ENCODE measurements around the gene ITPKA. TPM values are rescaled to one million over a fixed set of nuclear protein-coding genes. Genes with fewer than 3 reads are reported as not detected.

Gene ITPKA
- polyA plus RNA-seq, 1 of the 3 experiments (the other 2 are of a cell fraction) = 2.2 TPM

GRCh38 chr15:41511331-41511898, 17.7 kb downstream of the ITPKA start:
- Histone ChIP-seq H3K4me1 (ENCODE audit: control insufficient read depth in 1 of 2, insufficient read depth in 2 of 2, low read depth in 1 of 2, low read length in 1 of 2) (peaks cover 0 to 13% of the 10 kb centered on the region in 2 experiments; a peak in 1 of 4 replicates), H3F3A (replicated peaks; ENCODE audit: insufficient read depth) (no peaks in the 10 kb centered on the region), H3K4me3 (ENCODE audit: low read depth in 2 of 2, low read length in 1 of 2) (no peak overlapping the region), H4K20me1 (ENCODE audit: insufficient read depth) (no peaks in the 10 kb centered on the region), H3K4me2 (no peak overlapping the region), H3K36me3 (replicated peaks in 1 of 2; ENCODE audit: control insufficient read depth in 1 of 2, insufficient read depth in 2 of 2, low read length in 1 of 2) (peaks cover 0 to 3% of the 10 kb centered on the region in 2 experiments), H3K79me2 (ENCODE audit: insufficient read depth) (no peaks in the 10 kb centered on the region), H3K27ac (ENCODE audit: low read depth in 2 of 2, low read length in 1 of 2) (no peak overlapping the region), H3K9me3 (no peaks in the 10 kb centered on the region), H3K9ac (no peak overlapping the region), H3K27me3 (ENCODE audit: insufficient read depth) (peaks cover 7% of the 10 kb centered on the region; the same call in 1 of the 2 replicates), H2AFZ (ENCODE audit: low read depth) (no peak overlapping the region), H3K9me2 (no peaks in the 10 kb centered on the region)
- no peak for DNase-seq
- POLR2A ChIA-PET = no interaction called here
- 92% methylated on average over 47 of the region's 56 CpGs for WGBS (ENCODE audit: low lambda C conversion rate)
- TF ChIP-seq SIN3A (IDR thresholded peaks at IDR 0.05; ENCODE audit: borderline replicate concordance, low read depth, low read length) (no peak), PBX3 (IDR thresholded peaks at IDR 0.05) (no peak), TEAD4 (IDR thresholded peaks at IDR 0.05; ENCODE audit: borderline replicate concordance, insufficient read depth) (no peak), TCF12 (IDR thresholded peaks at IDR 0.05) (no peak), JUND (IDR thresholded peaks at IDR 0.05) (no peak), RFX5 (IDR thresholded peaks at IDR 0.05; ENCODE audit: low read length) (no peak), FOXJ3 (CRISPR knock-in tag; IDR thresholded peaks at IDR 0.05) (no peak), USF2 (IDR thresholded peaks at IDR 0.05; ENCODE audit: borderline replicate concordance, low read depth, low read length) (no peak), REST (IDR thresholded peaks at IDR 0.05; ENCODE audit: low read depth, low read length) (no peak), GATA2 (CRISPR knock-in tag; IDR thresholded peaks at IDR 0.05) (no peak), TAF1 (IDR thresholded peaks at IDR 0.05; ENCODE audit: borderline replicate concordance, low read depth, low read length) (no peak), ELF1 (IDR thresholded peaks at IDR 0.05) (no peak), EP300 (IDR thresholded peaks at IDR 0.05; ENCODE audit: borderline replicate concordance in 1 of 2, low read depth in 1 of 2, low read length in 1 of 2) (no peak), MEF2A (IDR thresholded peaks at IDR 0.05; ENCODE audit: borderline replicate concordance, low read depth) (no peak), FOSL2 (IDR thresholded peaks at IDR 0.05; ENCODE audit: borderline replicate concordance, low read depth) (no peak), MAX (IDR thresholded peaks at IDR 0.05; ENCODE audit: low read depth) (no peak), USF1 (IDR thresholded peaks at IDR 0.05; ENCODE audit: borderline replicate concordance, low read depth) (no peak), SMC3 (IDR thresholded peaks at IDR 0.05; ENCODE audit: low read depth, low read length) (no peak), MXI1 (IDR thresholded peaks at IDR 0.05; ENCODE audit: low read depth, low read length) (no peak), FOXM1 (IDR thresholded peaks at IDR 0.05; ENCODE audit: low read depth) (no peak)
- CTCF ChIA-PET = interaction anchor here (0.5 to 1.5 kb wide), 2 partner anchors 46 to 137 kb away, joined by 3 to 4 read pairs; no protein-coding TSS in a partner anchor
